Transverse colon (tissue), 4 donors: Measurements from ENCODE around the gene DGLUCY.

Experiments used
- EP300 ChIP-seq: sonication (generic); formaldehyde crosslinking; IDR thresholded peaks from one replicate; pipeline ENCODE4 v1.6.1; 2017; ENCODE audit warnings: antibody characterized with exemption, low read depth
- POLR2A ChIP-seq: fragments of 450-650 bp; IDR thresholded peaks from one replicate; pipeline ENCODE4 v1.6.1; 2016; ENCODE audit warnings: antibody characterized with exemption, mild to moderate bottlenecking, moderate library complexity
- POLR2AphosphoS5 ChIP-seq, 3 donors: sonication (generic); formaldehyde crosslinking; IDR thresholded peaks; one replicate each; pipeline ENCODE4 v1.6.1; 2016; ENCODE audit warnings: antibody characterized with exemption in 3 of 3
- TF ChIP-seq, protein P1 (sequence below), 5 experiments: fragments of 200-600 bp in 3 of 5; fragments of 450-650 bp in 2 of 5; sonication (generic) in 3 of 5; IDR thresholded peaks; 1 replicate in 2 of 5; 2 replicates in 3 of 5; pipeline ENCODE4 v1.5.1; 2016 to 2017; ENCODE audit warnings: antibody characterized with exemption in 5 of 5, inconsistent platforms in 3 of 5, mild to moderate bottlenecking in 2 of 5, moderate library complexity in 1 of 5

DNA sequence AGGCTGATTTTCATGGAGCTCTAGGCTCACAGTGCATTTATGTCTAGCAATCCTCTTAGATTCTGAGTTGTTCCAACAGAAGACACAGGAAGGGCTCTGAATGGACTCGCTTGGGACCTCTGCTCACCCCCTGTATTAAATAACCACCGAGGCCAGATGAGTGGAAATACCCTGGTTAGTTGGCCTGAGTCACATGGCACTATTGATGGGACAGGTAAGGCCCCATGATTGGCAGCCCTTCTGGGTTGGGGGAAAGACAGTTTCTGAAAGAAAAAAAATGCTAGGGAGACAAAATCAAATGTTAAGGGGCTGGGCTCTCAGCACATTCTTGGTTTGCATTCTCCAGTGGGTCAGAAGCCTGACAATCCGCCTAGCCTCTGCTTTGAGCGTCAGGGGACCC is 14.8 kb downstream of the DGLUCY start:
- TF ChIP-seq POLR2A (no peak), POLR2AphosphoS5 (IDR thresholded peaks at IDR 0.05) (no peak), EP300 (no peak)
- TF ChIP-seq, protein P1, sequence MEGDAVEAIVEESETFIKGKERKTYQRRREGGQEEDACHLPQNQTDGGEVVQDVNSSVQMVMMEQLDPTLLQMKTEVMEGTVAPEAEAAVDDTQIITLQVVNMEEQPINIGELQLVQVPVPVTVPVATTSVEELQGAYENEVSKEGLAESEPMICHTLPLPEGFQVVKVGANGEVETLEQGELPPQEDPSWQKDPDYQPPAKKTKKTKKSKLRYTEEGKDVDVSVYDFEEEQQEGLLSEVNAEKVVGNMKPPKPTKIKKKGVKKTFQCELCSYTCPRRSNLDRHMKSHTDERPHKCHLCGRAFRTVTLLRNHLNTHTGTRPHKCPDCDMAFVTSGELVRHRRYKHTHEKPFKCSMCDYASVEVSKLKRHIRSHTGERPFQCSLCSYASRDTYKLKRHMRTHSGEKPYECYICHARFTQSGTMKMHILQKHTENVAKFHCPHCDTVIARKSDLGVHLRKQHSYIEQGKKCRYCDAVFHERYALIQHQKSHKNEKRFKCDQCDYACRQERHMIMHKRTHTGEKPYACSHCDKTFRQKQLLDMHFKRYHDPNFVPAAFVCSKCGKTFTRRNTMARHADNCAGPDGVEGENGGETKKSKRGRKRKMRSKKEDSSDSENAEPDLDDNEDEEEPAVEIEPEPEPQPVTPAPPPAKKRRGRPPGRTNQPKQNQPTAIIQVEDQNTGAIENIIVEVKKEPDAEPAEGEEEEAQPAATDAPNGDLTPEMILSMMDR (IDR thresholded peaks at IDR 0.05) = no peak
